ENCODE results near the gene LIN7B. TPM values are rescaled to one million over a fixed set of nuclear protein-coding genes. Genes with fewer than 3 reads are reported as not detected.

Gene LIN7B
- 6.4 and 8.9 TPM in 2 replicates for total RNA-seq

GRCh38 chr19:49113762-49114629, at the start of gene LIN7B:
Gene LIN7B (plus strand): TSS chr19:49114370. CDS start chr19:49114405, 35 bp downstream.

GRCh38 chr19:49064768-49065611, 49.2 kb upstream of the LIN7B start, which contains the start of gene NTF4:
Gene NTF4 (minus strand): TSS chr19:49064818. CDS start chr19:49061997, 2,821 bp downstream.

GRCh38 chr19:49085020-49085867, 28.9 kb upstream of the LIN7B start, which contains the start of gene SNRNP70:
Gene SNRNP70 (plus strand): TSS chr19:49085451. CDS start chr19:49086415, 964 bp downstream.

GRCh38 chr19:49118565-49119410, 4.6 kb downstream of the LIN7B start, which contains the start of gene C19orf73:
Gene C19orf73 (minus strand): TSS chr19:49119143. CDS start chr19:49119022, 121 bp downstream.

GRCh38 chr19:49119411-49120324, 5.5 kb downstream of the LIN7B start, which contains the start of gene PPFIA3:
Gene PPFIA3 (plus strand): TSS chr19:49119544. CDS start chr19:49127874, 8,330 bp downstream.

GRCh38 chr19:49155005-49155819, 41.0 kb downstream of the LIN7B start, which contains the start of gene HRC:
Gene HRC (minus strand): TSS chr19:49155396. CDS start chr19:49155237, 159 bp downstream.

GRCh38 chr19:49157445-49158224, 43.5 kb downstream of the LIN7B start, which contains the start of gene TRPM4:
Gene TRPM4 (plus strand): TSS chr19:49157792. CDS start chr19:49157867, 75 bp downstream.

Other genes with a start within 250 kb of the LIN7B start
- gene PLEKHA4, start 245.8 kb upstream of the LIN7B start, total RNA-seq: 2.8 and 12.4 TPM in 2 replicates
- 22.8 and 32.2 TPM in 2 replicates for gene PPP1R15A, start 241.9 kb upstream of the LIN7B start, total RNA-seq
- gene TULP2, start 215.6 kb upstream of the LIN7B start, total RNA-seq: not detected in 2 replicates
- 196 and 317 TPM in 2 replicates for gene NUCB1, start 214.1 kb upstream of the LIN7B start, total RNA-seq
- gene DHDH, start 180.7 kb upstream of the LIN7B start, total RNA-seq: 0.33 TPM in 1 of 2 replicates, not detected in the other
- gene BAX, start 159.5 kb upstream of the LIN7B start, total RNA-seq: 129 and 173 TPM in 2 replicates
- gene FTL, start 149.1 kb upstream of the LIN7B start, total RNA-seq: 1,218 and 2,784 TPM in 2 replicates
- 34.2 and 47.6 TPM in 2 replicates for gene GYS1, start 121.1 kb upstream of the LIN7B start, total RNA-seq
- 137 and 324 TPM in 2 replicates for gene RUVBL2, start 120.5 kb upstream of the LIN7B start, total RNA-seq
- gene LHB, start 97.3 kb upstream of the LIN7B start, total RNA-seq: 0.49 and 0.76 TPM in 2 replicates
- gene CGB3, start 90.0 kb upstream of the LIN7B start, total RNA-seq: 0.33 TPM in 1 of 2 replicates, not detected in the other
- 3.9 TPM in 1 of 2 replicates, not detected in the other for gene CGB2, start 82.5 kb upstream of the LIN7B start, total RNA-seq
- 3.7 TPM in 1 of 2 replicates, not detected in the other for gene CGB1, start 77.5 kb upstream of the LIN7B start, total RNA-seq
- gene CGB5, start 70.5 kb upstream of the LIN7B start, total RNA-seq: 0.38 and 2.1 TPM in 2 replicates
- gene CGB8, start 65.3 kb upstream of the LIN7B start, total RNA-seq: 0.25 and 8.0 TPM in 2 replicates
- gene CGB7, start 56.6 kb upstream of the LIN7B start, total RNA-seq: 3.4 and 3.6 TPM in 2 replicates
- gene NTF4, start 49.6 kb upstream of the LIN7B start, total RNA-seq: 0.25 TPM in 1 of 2 replicates, not detected in the other
- not detected in 2 replicates for gene KCNA7, start 41.7 kb upstream of the LIN7B start, total RNA-seq
- 155 and 218 TPM in 2 replicates for gene SNRNP70, start 28.9 kb upstream of the LIN7B start, total RNA-seq
- 3.7 and 6.0 TPM in 2 replicates for gene C19orf73, start 4.8 kb downstream of the LIN7B start, total RNA-seq
- gene PPFIA3, start 5.2 kb downstream of the LIN7B start, total RNA-seq: 2.4 and 2.7 TPM in 2 replicates
- gene HRC, start 41.0 kb downstream of the LIN7B start, total RNA-seq: not detected in 2 replicates
- 7.7 and 13.8 TPM in 2 replicates for gene TRPM4, start 43.4 kb downstream of the LIN7B start, total RNA-seq
- under 0.01 and 0.13 TPM in 2 replicates for gene SLC6A16, start 210.8 kb downstream of the LIN7B start, total RNA-seq
- gene CD37, start 221.0 kb downstream of the LIN7B start, total RNA-seq: not detected in 2 replicates
- gene TEAD2, start 248.0 kb downstream of the LIN7B start, total RNA-seq: 56.5 and 59.7 TPM in 2 replicates
- 0.81 and 2.3 TPM in 2 replicates for gene DKKL1, start 249.5 kb downstream of the LIN7B start, total RNA-seq

Measured in mesangial cell (primary cell).